Peyer's patch (tissue), 4 donors: ENCODE data around the gene SUPT3H. TPM values are rescaled to one million over a fixed set of nuclear protein-coding genes. Genes with fewer than 3 reads are reported as not detected.

Experiments
- DNase-seq, 3 donors: peaks; one replicate each; pipeline ENCODE4 v3.0.0-alpha.2; 2017 to 2019
- H3K27ac ChIP-seq, 4 donors: fragments of 200-600 bp; sonication (generic); one replicate each; pipeline ENCODE4 v1.5.1; 2016 to 2019
- H3K27me3 ChIP-seq, 2 donors: fragments of 200-600 bp; sonication (generic); one replicate each; pipeline ENCODE4 v1.5.1; 2019
- H3K36me3 ChIP-seq, 3 donors: fragments of 200-600 bp; sonication (generic); one replicate each; pipeline ENCODE4 v1.5.1; 2016 to 2019
- H3K4me1 ChIP-seq, 4 donors: fragments of 200-600 bp; sonication (generic); one replicate each; pipeline ENCODE4 v1.5.1; 2016 to 2019
- H3K4me3 ChIP-seq, 4 donors: fragments of 200-600 bp; sonication (generic); 1 replicate in 3 of 4; 2 replicates in 1 of 4; pipeline ENCODE4 v1.5.1; 2016 to 2019; ENCODE audit warnings: mild to moderate bottlenecking in 1 of 4
- H3K9me3 ChIP-seq, 4 donors: fragments of 200-600 bp; sonication (generic); one replicate each; pipeline ENCODE4 v1.5.1; 2016 to 2019; ENCODE audit warnings: mild to moderate bottlenecking in 1 of 4
- POLR2A ChIP-seq, 2 donors: fragments of 450-650 bp; IDR thresholded peaks; one replicate each; pipeline ENCODE4 v1.5.1; 2017; ENCODE audit warnings: antibody characterized with exemption in 2 of 2, mild to moderate bottlenecking in 2 of 2, moderate library complexity in 2 of 2
- total RNA-seq, 4 donors: library from RNA; depleted of rRNA; stranded (reverse); fragments of >200 nt; gene quantifications; one replicate each; pipeline ENCODE4 v1.1.0, GENCODE V29; 2016
- TF ChIP-seq, protein P1 (sequence below), 6 experiments: fragments of 450-650 bp in 4 of 6; fragments of 200-600 bp in 2 of 6; sonication (generic) in 1 of 6; IDR thresholded peaks; one replicate each; pipeline ENCODE4 v1.5.1; 2017 to 2019; ENCODE audit warnings: antibody characterized with exemption in 6 of 6, mild to moderate bottlenecking in 3 of 6, moderate library complexity in 1 of 6

SUPT3H gene
- total RNA-seq, 4 donors from 2014 or later = 2.0 to 17.3 (median 2.7) TPM

DNA sequence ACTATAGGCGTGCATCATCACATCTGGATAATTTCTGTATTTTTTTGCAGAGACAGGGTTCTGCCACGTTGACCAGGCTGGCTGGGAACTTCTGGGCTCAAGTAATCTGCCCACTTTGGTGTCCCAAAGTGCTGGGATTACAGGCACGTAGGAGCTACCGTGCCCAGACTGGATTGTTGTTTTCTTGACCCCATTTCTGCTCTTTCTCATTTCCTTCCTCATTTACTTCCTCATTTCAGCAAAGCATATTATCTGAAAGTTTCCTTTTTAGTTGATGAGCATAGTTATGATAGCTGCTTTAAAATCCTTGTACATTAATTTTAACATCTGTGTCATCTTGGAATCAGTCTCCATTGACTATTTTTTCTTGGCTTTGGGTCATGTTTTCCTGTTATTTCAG is 350.6 kb downstream of the SUPT3H start:
- Histone ChIP-seq H3K9me3 (peaks cover 0 to 8% (median 0%) of the 10 kb centered on the region in 4 donors), H3K27me3 (no peaks in the 10 kb centered on the region), H3K27ac (no peak overlapping the region), H3K4me1 (no peaks in the 10 kb centered on the region), H3K36me3 (no peaks in the 10 kb centered on the region), H3K4me3 (no peak overlapping the region)
- no peak for DNase-seq
- TF ChIP-seq POLR2A (IDR thresholded peaks at IDR 0.05) = no peak
- TF ChIP-seq, protein P1, sequence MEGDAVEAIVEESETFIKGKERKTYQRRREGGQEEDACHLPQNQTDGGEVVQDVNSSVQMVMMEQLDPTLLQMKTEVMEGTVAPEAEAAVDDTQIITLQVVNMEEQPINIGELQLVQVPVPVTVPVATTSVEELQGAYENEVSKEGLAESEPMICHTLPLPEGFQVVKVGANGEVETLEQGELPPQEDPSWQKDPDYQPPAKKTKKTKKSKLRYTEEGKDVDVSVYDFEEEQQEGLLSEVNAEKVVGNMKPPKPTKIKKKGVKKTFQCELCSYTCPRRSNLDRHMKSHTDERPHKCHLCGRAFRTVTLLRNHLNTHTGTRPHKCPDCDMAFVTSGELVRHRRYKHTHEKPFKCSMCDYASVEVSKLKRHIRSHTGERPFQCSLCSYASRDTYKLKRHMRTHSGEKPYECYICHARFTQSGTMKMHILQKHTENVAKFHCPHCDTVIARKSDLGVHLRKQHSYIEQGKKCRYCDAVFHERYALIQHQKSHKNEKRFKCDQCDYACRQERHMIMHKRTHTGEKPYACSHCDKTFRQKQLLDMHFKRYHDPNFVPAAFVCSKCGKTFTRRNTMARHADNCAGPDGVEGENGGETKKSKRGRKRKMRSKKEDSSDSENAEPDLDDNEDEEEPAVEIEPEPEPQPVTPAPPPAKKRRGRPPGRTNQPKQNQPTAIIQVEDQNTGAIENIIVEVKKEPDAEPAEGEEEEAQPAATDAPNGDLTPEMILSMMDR (IDR thresholded peaks at IDR 0.05) = no peak

DNA sequence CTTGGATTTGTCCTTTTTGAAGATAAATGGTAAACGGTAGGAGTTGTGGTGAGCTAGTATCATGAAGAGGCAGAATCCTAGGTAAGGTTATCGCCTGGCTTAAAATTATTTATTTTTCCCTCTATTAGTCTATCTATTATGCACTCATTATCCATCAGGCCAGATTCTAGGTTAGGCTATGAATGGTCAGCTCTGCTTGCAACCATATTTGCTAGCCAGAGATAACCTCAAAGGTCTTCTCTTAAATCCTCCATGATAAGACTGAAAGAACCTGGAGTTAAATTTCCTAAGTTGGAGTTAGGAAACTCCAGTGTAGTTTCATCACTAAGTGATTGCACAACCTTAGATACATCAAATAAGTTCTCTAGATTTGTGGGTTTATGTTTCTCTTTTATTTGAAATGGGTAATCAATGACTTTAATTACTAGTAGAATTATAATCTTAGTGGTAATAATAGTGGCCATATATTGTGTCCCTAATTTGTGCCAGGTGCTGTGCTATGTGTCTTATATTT is 351.7 kb downstream of the SUPT3H start:
- H3K4me3 ChIP-seq = no peak overlapping the region
- DNase-seq = no peak
- H3K9me3 ChIP-seq = peaks cover 0 to 8% (median 0%) of the 10 kb centered on the region in 4 donors
- no peak overlapping the region for H3K27ac ChIP-seq
- H3K4me1 ChIP-seq = no peaks in the 10 kb centered on the region
- TF ChIP-seq, protein P1 (IDR thresholded peaks at IDR 0.05) = no peak
- TF ChIP-seq POLR2A (IDR thresholded peaks at IDR 0.05) = no peak
- H3K27me3 ChIP-seq = no peaks in the 10 kb centered on the region
- H3K36me3 ChIP-seq = no peaks in the 10 kb centered on the region

DNA sequence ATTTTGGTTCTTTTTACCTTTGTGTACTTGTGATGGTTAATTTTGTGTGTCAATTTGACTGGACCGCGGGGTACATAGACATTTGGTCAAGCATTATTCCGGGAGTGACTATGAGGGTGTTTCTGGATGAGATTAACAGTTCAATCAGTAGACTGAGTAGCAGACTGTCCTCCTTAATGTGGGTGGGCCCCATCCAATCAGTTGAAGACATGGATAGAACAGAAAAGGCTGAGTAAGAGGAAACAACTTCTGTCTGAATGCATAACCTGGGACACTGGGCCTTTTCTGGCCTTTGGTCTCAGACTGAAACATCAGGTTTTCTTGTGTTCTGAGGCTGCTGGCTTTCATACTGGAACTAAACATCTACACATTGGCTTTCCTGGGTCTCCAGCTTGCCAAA is 353.1 kb downstream of the SUPT3H start:
- H3K27ac ChIP-seq = no peak overlapping the region
- no peak overlapping the region for H3K4me3 ChIP-seq
- TF ChIP-seq, protein P1 (IDR thresholded peaks at IDR 0.05) = no peak
- no peak for TF ChIP-seq POLR2A (IDR thresholded peaks at IDR 0.05)
- no peaks in the 10 kb centered on the region for H3K4me1 ChIP-seq
- no peaks in the 10 kb centered on the region for H3K36me3 ChIP-seq
- no peaks in the 10 kb centered on the region for H3K27me3 ChIP-seq
- H3K9me3 ChIP-seq = peaks cover 0 to 8% (median 0%) of the 10 kb centered on the region in 4 donors
- no peak for DNase-seq

DNA sequence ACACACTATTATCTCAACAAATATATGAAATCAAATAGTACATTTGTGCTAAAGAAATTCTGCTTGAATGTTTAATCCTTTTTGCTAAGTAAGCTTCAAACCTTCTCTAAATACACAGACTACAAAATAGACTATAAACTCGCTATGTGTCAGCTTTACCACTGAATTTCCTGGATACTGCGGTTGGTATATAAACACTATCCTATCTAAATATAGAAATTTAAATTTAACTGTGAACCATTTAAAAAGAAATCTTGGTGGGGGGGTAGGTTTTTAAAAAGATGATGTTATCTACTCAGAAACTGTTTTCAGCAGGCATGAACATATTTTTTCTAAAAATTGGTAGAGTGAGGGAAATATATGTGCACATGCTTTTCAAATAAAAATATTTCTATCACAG is 356.1 kb downstream of the SUPT3H start:
- Histone ChIP-seq H3K27ac (no peak overlapping the region), H3K4me1 (no peaks in the 10 kb centered on the region), H3K9me3 (no peaks in the 10 kb centered on the region), H3K4me3 (no peak overlapping the region), H3K27me3 (no peaks in the 10 kb centered on the region), H3K36me3 (no peaks in the 10 kb centered on the region)
- TF ChIP-seq, protein P1 (IDR thresholded peaks at IDR 0.05) = no peak
- TF ChIP-seq POLR2A (IDR thresholded peaks at IDR 0.05) = no peak
- no peak for DNase-seq

DNA sequence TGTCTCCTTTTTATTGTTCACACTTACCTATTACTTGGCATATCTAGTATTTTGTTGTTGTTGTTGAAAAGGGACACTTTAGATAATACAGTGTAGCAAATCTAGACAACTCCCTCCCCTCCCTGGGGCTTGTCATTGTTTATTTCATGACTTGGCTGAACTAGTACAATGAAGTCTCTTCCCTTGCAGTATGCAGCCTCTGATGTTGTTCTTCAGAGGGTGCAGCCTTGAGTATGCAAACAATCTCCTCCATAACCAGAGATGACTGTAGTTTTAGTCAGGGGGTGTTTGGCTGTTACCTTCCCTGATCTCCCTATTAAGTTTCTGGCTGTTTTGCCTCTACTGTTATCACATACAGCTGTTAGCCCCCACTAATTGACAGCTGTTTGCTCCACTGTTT is 365.0 kb downstream of the SUPT3H start:
- Histone ChIP-seq H3K9me3 (no peaks in the 10 kb centered on the region), H3K4me1 (no peaks in the 10 kb centered on the region), H3K27me3 (no peaks in the 10 kb centered on the region), H3K36me3 (no peaks in the 10 kb centered on the region), H3K4me3 (no peak overlapping the region), H3K27ac (no peak overlapping the region)
- TF ChIP-seq, protein P1 (IDR thresholded peaks at IDR 0.05) = no peak
- TF ChIP-seq POLR2A (IDR thresholded peaks at IDR 0.05) = no peak
- no peak for DNase-seq

DNA sequence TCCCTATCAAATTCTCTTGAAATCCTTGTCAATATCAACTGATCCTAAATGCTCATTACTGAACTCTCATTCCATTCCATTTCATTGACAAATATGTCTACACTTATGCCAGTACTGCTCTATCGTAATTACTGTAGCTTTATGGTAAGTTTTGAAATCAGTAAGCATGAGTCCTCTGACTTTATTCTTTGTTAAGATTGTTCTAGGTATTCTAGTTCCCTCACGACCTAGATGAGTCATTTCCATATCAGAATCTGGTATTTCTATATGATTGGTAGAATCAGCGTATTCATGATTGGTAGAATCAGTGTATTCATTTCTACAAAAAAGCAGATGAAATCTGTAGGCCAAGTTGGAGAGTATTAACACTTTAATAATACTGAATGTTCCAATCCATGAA is 368.2 kb downstream of the SUPT3H start:
- Histone ChIP-seq H3K9me3 (no peaks in the 10 kb centered on the region), H3K27me3 (no peaks in the 10 kb centered on the region), H3K36me3 (no peaks in the 10 kb centered on the region), H3K4me1 (no peaks in the 10 kb centered on the region), H3K27ac (no peak overlapping the region), H3K4me3 (no peak overlapping the region)
- TF ChIP-seq, protein P1 (IDR thresholded peaks at IDR 0.05) = no peak
- no peak for TF ChIP-seq POLR2A (IDR thresholded peaks at IDR 0.05)
- no peak for DNase-seq
